Measurements from ENCODE around the gene HNRNPA2B1. TPM values are rescaled to one million over a fixed set of nuclear protein-coding genes. Genes with fewer than 3 reads are reported as not detected.
"Not testable (repeated sequence)": the region's sequence is repeated elsewhere in the genome, so short reads cannot be mapped to it uniquely, and the experiment has no call there.

HNRNPA2B1 gene
- total RNA-seq, 4 donors from 2014 or later = 148 to 256 (median 203) TPM

GRCh38 chr7:26153241-26153822 lies 47.2 kb downstream of the HNRNPA2B1 start:
- Histone ChIP-seq H3K4me1 (peaks cover 6 to 73% (median 29%) of the 10 kb centered on the region in 3 donors), H3K4me3 (peak overlapping the region; percentile 48 to 78 (median 64)), H3K36me3 (no peaks in the 10 kb centered on the region), H3K9me3 (no peaks in the 10 kb centered on the region), H3K27me3 (peaks cover 0 to 40% (median 0%) of the 10 kb centered on the region in 4 donors), H3K27ac (peak overlapping the region in 3 of 4 donors; percentile 33 to 79 (median 39))
- no peak for DNase-seq
- no peak for TF ChIP-seq CTCF (IDR thresholded peaks at IDR 0.05)
- no peak for TF ChIP-seq POLR2A (IDR thresholded peaks at IDR 0.05)
- intact Hi-C loops (cut with DNase I) = no loop called here
- WGBS, 2 donors = 20 to 61% methylated on average over 1 to 13 of the region's 18 CpGs

- not testable (repeated sequence) for DNase-seq
Measured at GRCh38 chr7:26152782-26153240, 47.7 kb downstream of the HNRNPA2B1 start.

DNA sequence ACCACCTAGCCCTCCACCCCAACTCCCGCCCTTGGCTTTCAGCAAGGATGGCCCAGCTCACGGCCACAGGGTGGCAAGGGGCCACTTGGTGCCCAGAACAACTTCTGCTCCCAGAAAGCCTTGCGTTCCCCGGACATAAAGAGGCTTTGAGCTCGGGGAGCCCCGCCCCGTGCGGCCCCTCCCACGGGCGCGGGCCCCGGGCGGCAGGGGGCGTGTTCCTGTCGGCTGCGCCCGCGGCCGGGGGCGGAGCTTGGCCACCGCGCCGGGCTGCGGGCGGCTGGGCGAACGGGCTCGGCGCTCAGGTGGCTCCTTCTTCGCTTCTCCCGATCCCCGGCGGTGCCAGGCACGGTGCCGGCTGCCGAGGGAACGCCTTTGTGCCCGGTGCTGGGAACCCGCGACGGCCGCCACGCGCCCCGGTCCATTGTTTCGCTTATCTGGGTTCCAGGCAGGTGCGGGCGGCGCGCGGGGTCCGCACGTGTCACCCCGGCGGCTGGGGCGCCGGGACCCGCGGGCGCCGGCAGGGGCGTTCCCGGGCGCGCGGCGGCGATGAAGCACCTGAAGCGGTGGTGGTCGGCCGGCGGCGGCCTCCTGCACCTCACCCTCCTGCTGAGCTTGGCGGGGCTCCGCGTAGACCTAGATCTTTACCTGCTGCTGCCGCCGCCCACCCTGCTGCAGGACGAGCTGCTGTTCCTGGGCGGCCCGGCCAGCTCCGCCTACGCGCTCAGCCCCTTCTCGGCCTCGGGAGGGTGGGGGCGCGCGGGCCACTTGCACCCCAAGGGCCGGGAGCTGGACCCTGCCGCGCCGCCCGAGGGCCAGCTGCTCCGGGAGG lies 48.4 kb downstream of the HNRNPA2B1 start, which contains the start of gene NFE2L3:
NFE2L3 (plus strand) TSS at position 246 of the 829 bp plus-strand sequence; CDS start at position 547, 301 bp downstream.
- WGBS, 2 donors = 0% methylated on average over 2 of the region's 95 CpGs; no CpG with 5 or more reads in 1 of the 2 donors
- H3K4me1 ChIP-seq = peaks cover 6 to 73% (median 29%) of the 10 kb centered on the region in 3 donors

More at GRCh38 chr7:26152782-26153240, 47.7 kb downstream of the HNRNPA2B1 start:
- Histone ChIP-seq H3K4me1 (peaks cover 6 to 73% (median 29%) of the 10 kb centered on the region in 3 donors), H3K27ac (peak overlapping the region in 3 of 4 donors; percentile 33 to 79 (median 54)), H3K4me3 (peak overlapping the region; percentile 48 to 78 (median 64)), H3K27me3 (peaks cover 0 to 40% (median 0%) of the 10 kb centered on the region in 4 donors)
- 25% methylated on average over 11 of the region's 54 CpGs; no CpG with 5 or more reads in 1 of the 2 donors for whole genome bisulfite sequencing, 2 donors
- H3K9me3 ChIP-seq; intact Hi-C loops (cut with DNase I); H3K36me3 ChIP-seq: not testable (repeated sequence)

DNA sequence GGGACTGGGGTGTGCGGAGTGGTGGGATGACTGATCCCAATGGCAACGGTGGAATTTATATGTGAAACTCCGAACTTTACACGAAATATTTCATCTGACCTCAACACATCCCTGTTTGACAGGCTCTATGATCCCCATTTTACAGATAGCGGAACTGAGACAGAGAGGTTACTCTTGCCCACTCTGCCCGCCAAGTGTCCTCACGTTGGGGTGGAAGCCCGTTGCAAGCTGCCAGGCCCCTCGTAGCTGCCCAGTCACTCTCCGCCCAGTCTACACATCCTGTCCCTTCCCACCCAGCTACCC lies 48.9 kb downstream of the HNRNPA2B1 start:
- H3K27me3 ChIP-seq = peaks cover 0 to 40% (median 0%) of the 10 kb centered on the region in 4 donors
- no peak for DNase-seq
- peak overlapping the region in 2 of 4 donors; percentile 54 to 79 for H3K27ac ChIP-seq
- TF ChIP-seq CTCF (IDR thresholded peaks at IDR 0.05) (no peak), POLR2A (IDR thresholded peaks at IDR 0.05) (no peak)
- peak overlapping the region; percentile 48 to 78 (median 64) for H3K4me3 ChIP-seq
- WGBS, 2 donors = 69 to 75% methylated on average over 9 of the region's 10 CpGs
- no peaks in the 10 kb centered on the region for H3K9me3 ChIP-seq
- peaks cover 6 to 73% (median 26%) of the 10 kb centered on the region in 3 donors for H3K4me1 ChIP-seq
- intact Hi-C loops (cut with DNase I) = no loop called here
- H3K36me3 ChIP-seq = no peaks in the 10 kb centered on the region

More for the DNA sequence above, 48.4 kb downstream of the HNRNPA2B1 start, which contains the start of gene NFE2L3:
- Histone ChIP-seq H3K27me3 (peaks cover 0 to 40% (median 0%) of the 10 kb centered on the region in 4 donors), H3K9me3 (no peaks in the 10 kb centered on the region), H3K36me3 (no peaks in the 10 kb centered on the region), H3K27ac (peak within 1 kb of the TSS in 3 of 4 donors; percentile 33 to 79 (median 54)), H3K4me3 (peak within 1 kb of the TSS; percentile 48 to 78 (median 64))
- intact Hi-C loops (cut with DNase I) = no loop called here
- TF ChIP-seq CTCF (IDR thresholded peaks at IDR 0.05) (peak in 4 of 6 experiments; percentile 19 to 39 (median 30)), POLR2A (IDR thresholded peaks at IDR 0.05) (peak in 2 of 4 donors; percentile 51 to 65)
- DNase-seq = peak; percentile 24

DNA sequence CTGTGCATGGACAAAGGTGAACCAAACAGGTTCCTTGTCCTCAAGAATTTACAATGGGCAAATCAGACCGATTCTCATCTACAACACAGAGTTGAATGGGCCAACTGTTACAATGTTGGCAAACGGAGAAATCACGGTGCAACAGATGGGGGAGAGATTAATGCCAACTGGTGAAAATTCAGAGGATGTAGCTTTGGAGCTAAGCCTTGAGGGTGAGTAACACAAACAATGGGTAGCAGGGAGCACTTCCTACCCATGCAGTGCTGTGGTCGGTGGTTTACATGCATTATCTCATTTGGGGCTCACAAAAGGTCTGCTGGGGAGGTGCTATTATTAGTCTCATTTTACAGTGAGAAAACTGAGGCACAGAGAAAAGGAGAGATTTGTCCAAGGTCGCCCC lies 49.5 kb downstream of the HNRNPA2B1 start:
- no peak overlapping the region for H3K4me3 ChIP-seq
- peaks cover 6 to 70% (median 23%) of the 10 kb centered on the region in 3 donors for H3K4me1 ChIP-seq
- intact Hi-C loops (cut with DNase I) = no loop called here
- peaks cover 0 to 40% (median 0%) of the 10 kb centered on the region in 4 donors for H3K27me3 ChIP-seq
- H3K36me3 ChIP-seq = no peaks in the 10 kb centered on the region
- no peak for DNase-seq
- no peak for TF ChIP-seq POLR2A (IDR thresholded peaks at IDR 0.05)
- no peak for TF ChIP-seq CTCF (IDR thresholded peaks at IDR 0.05)
- H3K27ac ChIP-seq = peak overlapping the region in 1 of 4 donors; percentile 79
- 47 to 55% methylated on average over 5 of the region's 5 CpGs for WGBS, 2 donors
- no peaks in the 10 kb centered on the region for H3K9me3 ChIP-seq

Measured in esophagus squamous epithelium (tissue), 5 donors.